HepG2 (cell line): ENCODE data around the gene PCSK5.

ENCODE experiments used
- ARHGAP35 ChIP-seq: sonication (generic); formaldehyde crosslinking; IDR thresholded peaks from 2 replicates; pipeline ENCODE4 v1.9.0; 2022; ENCODE audit warnings: mild to moderate bottlenecking, inconsistent platforms, moderate library complexity, missing genetic modification reagents, borderline replicate concordance
- CEBPB ChIP-seq: IDR thresholded peaks from 2 replicates; pipeline ENCODE4 v1.6.1; 2011; ENCODE audit warnings: low read depth, low read length, improper control_type of control experiment, borderline replicate concordance
- HNF4A ChIP-seq: sonication (generic); formaldehyde crosslinking; IDR thresholded peaks from 2 replicates; pipeline ENCODE4 v1.4.0; 2020; ENCODE audit warnings: missing genetic modification reagents
- KDM3A ChIP-seq: IDR thresholded peaks from 2 replicates; pipeline ENCODE4 v1.6.1; 2018; ENCODE audit warnings: low read depth, missing compliant biosample characterization
- NFKBIZ ChIP-seq: IDR thresholded peaks from 2 replicates; pipeline ENCODE4 v1.6.1; 2018; ENCODE audit warnings: missing genetic modification reagents, missing compliant biosample characterization
- YY1 ChIP-seq: IDR thresholded peaks from 2 replicates; pipeline ENCODE4 v1.6.1; 2011; ENCODE audit warnings: low read length, low read depth, moderate library complexity, mild to moderate bottlenecking; ENCODE audit not compliant: insufficient read depth, insufficient replicate concordance
- ZFP1 ChIP-seq: IDR thresholded peaks from 2 replicates; pipeline ENCODE4 v1.6.1; 2016
- ZNF367 ChIP-seq: sonication (generic); formaldehyde crosslinking; IDR thresholded peaks from 2 replicates; pipeline ENCODE4 v1.4.0; 2020; ENCODE audit warnings: missing genetic modification reagents, borderline replicate concordance
- ZNF543 ChIP-seq: sonication (generic); formaldehyde crosslinking; IDR thresholded peaks from 2 replicates; pipeline ENCODE4 v1.4.0; 2020; ENCODE audit warnings: mild to moderate bottlenecking, missing genetic modification reagents
- TF ChIP-seq, protein P1 (sequence below): sonication (generic); formaldehyde crosslinking; IDR thresholded peaks from 2 replicates; pipeline ENCODE4 v1.9.0; 2021; ENCODE audit warnings: missing genetic modification reagents, mild to moderate bottlenecking, borderline replicate concordance
- TF ChIP-seq, protein P2 (sequence below): conservative IDR thresholded peaks from 2 replicates; pipeline ENCODE4 v1.6.1; 2018; ENCODE audit warnings: missing genetic modification reagents

DNA sequence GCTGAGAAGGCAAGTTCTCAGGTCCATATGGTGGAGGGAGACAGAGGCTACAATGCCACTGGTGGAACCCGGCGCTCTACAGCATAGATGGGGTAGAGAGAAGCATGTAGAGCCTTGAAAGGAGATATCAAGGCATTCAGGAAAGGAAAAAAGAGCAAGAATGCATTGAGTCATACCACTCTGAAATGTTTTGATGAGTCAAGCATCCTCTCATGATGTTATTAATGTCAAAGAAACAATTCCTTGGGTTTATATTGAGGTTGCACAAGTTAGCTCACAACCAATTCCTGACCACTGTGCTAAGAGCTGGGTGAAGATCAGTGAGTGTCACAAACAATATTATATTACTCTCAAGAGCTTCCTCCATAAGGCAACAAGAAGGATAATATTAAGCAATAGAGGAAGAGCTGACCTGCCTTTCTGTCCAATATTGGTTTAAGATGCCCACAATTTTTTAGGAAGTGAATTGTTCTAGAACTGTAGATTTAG is 325.7 kb downstream of the PCSK5 start:
- TF ChIP-seq, protein P1, sequence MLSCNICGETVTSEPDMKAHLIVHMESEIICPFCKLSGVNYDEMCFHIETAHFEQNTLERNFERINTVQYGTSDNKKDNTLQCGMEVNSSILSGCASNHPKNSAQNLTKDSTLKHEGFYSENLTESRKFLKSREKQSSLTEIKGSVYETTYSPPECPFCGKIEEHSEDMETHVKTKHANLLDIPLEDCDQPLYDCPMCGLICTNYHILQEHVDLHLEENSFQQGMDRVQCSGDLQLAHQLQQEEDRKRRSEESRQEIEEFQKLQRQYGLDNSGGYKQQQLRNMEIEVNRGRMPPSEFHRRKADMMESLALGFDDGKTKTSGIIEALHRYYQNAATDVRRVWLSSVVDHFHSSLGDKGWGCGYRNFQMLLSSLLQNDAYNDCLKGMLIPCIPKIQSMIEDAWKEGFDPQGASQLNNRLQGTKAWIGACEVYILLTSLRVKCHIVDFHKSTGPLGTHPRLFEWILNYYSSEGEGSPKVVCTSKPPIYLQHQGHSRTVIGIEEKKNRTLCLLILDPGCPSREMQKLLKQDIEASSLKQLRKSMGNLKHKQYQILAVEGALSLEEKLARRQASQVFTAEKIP (CRISPR knock-in tag) = no peak
- TF ChIP-seq ZNF367 (CRISPR knock-in tag) (no peak), ZFP1 (CRISPR knock-in tag) (no peak), KDM3A (no peak), ZNF543 (CRISPR knock-in tag) (no peak), ARHGAP35 (CRISPR knock-in tag) (no peak), NFKBIZ (no peak), CEBPB (no peak), YY1 (no peak), HNF4A (CRISPR knock-in tag) (no peak)
- TF ChIP-seq, protein P2, sequence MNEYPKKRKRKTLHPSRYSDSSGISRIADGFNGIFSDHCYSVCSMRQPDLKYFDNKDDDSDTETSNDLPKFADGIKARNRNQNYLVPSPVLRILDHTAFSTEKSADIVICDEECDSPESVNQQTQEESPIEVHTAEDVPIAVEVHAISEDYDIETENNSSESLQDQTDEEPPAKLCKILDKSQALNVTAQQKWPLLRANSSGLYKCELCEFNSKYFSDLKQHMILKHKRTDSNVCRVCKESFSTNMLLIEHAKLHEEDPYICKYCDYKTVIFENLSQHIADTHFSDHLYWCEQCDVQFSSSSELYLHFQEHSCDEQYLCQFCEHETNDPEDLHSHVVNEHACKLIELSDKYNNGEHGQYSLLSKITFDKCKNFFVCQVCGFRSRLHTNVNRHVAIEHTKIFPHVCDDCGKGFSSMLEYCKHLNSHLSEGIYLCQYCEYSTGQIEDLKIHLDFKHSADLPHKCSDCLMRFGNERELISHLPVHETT (CRISPR knock-in tag) = no peak
